A673 (cell line): ENCODE data around the gene MARK3.

ENCODE experiments used
- EZH2 ChIP-seq: fragments of 200-600 bp; sonication (generic); IDR thresholded peaks from 2 replicates; pipeline ENCODE4 v1.6.1; 2017; ENCODE audit warnings: borderline replicate concordance, low read depth, mild to moderate bottlenecking, mixed read lengths, antibody characterized with exemption, low read length; ENCODE audit not compliant: poor library complexity, severe bottlenecking
- TF ChIP-seq, protein P1 (sequence below): fragments of 300-800, 200-600 bp; sonication (generic); conservative IDR thresholded peaks from 2 replicates; pipeline ENCODE4 v1.5.1; 2017; ENCODE audit warnings: low read depth, mild to moderate bottlenecking, antibody characterized with exemption, low read length, moderate library complexity, mixed read lengths

DNA sequence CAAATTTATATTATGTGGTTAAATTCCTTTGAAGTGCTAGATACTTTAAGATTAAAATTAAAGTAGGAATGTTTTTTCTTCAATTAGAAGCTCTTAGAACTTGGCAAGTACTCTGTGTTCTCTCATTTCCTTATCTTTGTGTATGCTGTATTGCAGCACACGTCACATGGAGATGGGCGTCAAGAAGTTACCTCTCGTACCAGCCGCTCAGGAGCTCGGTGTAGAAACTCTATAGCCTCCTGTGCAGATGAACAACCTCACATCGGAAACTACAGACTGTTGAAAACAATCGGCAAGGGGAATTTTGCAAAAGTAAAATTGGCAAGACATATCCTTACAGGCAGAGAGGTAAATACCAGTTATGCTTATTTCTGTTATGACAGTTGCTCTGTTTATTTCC, 19.7 kb downstream of the MARK3 start:
- TF ChIP-seq, protein P1, sequence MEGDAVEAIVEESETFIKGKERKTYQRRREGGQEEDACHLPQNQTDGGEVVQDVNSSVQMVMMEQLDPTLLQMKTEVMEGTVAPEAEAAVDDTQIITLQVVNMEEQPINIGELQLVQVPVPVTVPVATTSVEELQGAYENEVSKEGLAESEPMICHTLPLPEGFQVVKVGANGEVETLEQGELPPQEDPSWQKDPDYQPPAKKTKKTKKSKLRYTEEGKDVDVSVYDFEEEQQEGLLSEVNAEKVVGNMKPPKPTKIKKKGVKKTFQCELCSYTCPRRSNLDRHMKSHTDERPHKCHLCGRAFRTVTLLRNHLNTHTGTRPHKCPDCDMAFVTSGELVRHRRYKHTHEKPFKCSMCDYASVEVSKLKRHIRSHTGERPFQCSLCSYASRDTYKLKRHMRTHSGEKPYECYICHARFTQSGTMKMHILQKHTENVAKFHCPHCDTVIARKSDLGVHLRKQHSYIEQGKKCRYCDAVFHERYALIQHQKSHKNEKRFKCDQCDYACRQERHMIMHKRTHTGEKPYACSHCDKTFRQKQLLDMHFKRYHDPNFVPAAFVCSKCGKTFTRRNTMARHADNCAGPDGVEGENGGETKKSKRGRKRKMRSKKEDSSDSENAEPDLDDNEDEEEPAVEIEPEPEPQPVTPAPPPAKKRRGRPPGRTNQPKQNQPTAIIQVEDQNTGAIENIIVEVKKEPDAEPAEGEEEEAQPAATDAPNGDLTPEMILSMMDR = no peak
- TF ChIP-seq EZH2 = no peak
